Hepatocyte (in vitro differentiated cells): ENCODE results near the gene DNAH3. TPM values are rescaled to one million over a fixed set of nuclear protein-coding genes. Genes with fewer than 3 reads are reported as not detected.

Experiments
- DNase-seq: peaks from one replicate; pipeline ENCODE4 v3.0.0-alpha.2; 2016; ENCODE audit warnings: low spot score
- H2AFZ ChIP-seq: fragments of 200-600 bp; sonication (generic); 2 replicates; pipeline ENCODE4 v1.6.0; 2016; ENCODE audit warnings: antibody characterized with exemption, mild to moderate bottlenecking
- H3K27ac ChIP-seq: fragments of 200-600 bp; sonication (generic); 2 replicates; pipeline ENCODE4 v1.5.1; 2016; ENCODE audit warnings: mild to moderate bottlenecking
- H3K27me3 ChIP-seq: fragments of 200-600 bp; sonication (generic); 2 replicates; pipeline ENCODE4 v1.6.1; 2016
- H3K36me3 ChIP-seq: fragments of 200-600 bp; sonication (generic); replicated peaks from 2 replicates; pipeline ENCODE4 v1.5.1; 2016; ENCODE audit warnings: low read depth; ENCODE audit not compliant: insufficient read depth
- H3K4me1 ChIP-seq: fragments of 200-600 bp; sonication (generic); 2 replicates; pipeline ENCODE4 v1.5.1; 2016; ENCODE audit warnings: mild to moderate bottlenecking, moderate library complexity; ENCODE audit not compliant: insufficient read depth
- H3K4me2 ChIP-seq: fragments of 200-600 bp; sonication (generic); 2 replicates; pipeline ENCODE4 v1.6.0; 2016
- H3K4me3 ChIP-seq: fragments of 200-600 bp; sonication (generic); 2 replicates; pipeline ENCODE4 v1.5.1; 2016; ENCODE audit warnings: mild to moderate bottlenecking
- H3K79me2 ChIP-seq: fragments of 200-600 bp; sonication (generic); 2 replicates; pipeline ENCODE4 v1.6.0; 2017; ENCODE audit warnings: mild to moderate bottlenecking
- H3K9me2 ChIP-seq: fragments of 200-600 bp; sonication (generic); replicated peaks from 2 replicates; pipeline ENCODE4 v1.6.0; 2017; ENCODE audit warnings: mild to moderate bottlenecking; ENCODE audit not compliant: insufficient read depth
- H3K9me3 ChIP-seq: fragments of 200-600 bp; sonication (generic); 2 replicates; pipeline ENCODE4 v1.5.1; 2016; ENCODE audit warnings: low read depth, mild to moderate bottlenecking
- H4K20me1 ChIP-seq: fragments of 200-600 bp; sonication (generic); 2 replicates; pipeline ENCODE4 v1.6.0; 2016; ENCODE audit warnings: mild to moderate bottlenecking; ENCODE audit not compliant: insufficient read depth, poor library complexity, severe bottlenecking
- CTCF ChIP-seq: fragments of 200-600 bp; sonication (generic); IDR thresholded peaks from 2 replicates; pipeline ENCODE4 v1.5.1; 2016; ENCODE audit warnings: antibody characterized with exemption, mild to moderate bottlenecking; ENCODE audit not compliant: poor library complexity
- EZH2 ChIP-seq: fragments of 200-600 bp; sonication (generic); IDR thresholded peaks from 2 replicates; pipeline ENCODE4 v1.6.1; 2016; ENCODE audit warnings: antibody characterized with exemption, mild to moderate bottlenecking, borderline replicate concordance
- EZH2phosphoT487 ChIP-seq: fragments of 200-600 bp; sonication (generic); IDR thresholded peaks from one replicate; pipeline ENCODE4 v1.6.1; 2018; ENCODE audit warnings: antibody characterized with exemption, mild to moderate bottlenecking, low read depth, moderate library complexity; ENCODE audit not compliant: unreplicated experiment, severe bottlenecking
- WGBS: methylation state at CpG from one replicate; pipeline ENCODE4 v1.1.6; 2016; ENCODE audit warnings: low lambda C conversion rate; ENCODE audit errors: missing lambda C conversion rate; 5-methylcytosine and 5-hydroxymethylcytosine counted together
- polyA plus RNA-seq: library from polyadenylated mRNA; unstranded; fragments of >200 nt; fragmentation: Nextera tagmentation; extraction: Ambion mirVana; gene quantifications from 2 replicates; pipeline ENCODE4 v1.2.1, GENCODE V29; 2016
- total RNA-seq: library from RNA; depleted of rRNA; stranded (reverse); fragments of >200 nt; gene quantifications from 2 replicates; pipeline ENCODE4 v1.2.3, GENCODE V29; 2014

Gene DNAH3
- total and polyA plus RNA-seq, 2 experiments from 2014 or later: 0.33 to 0.37 TPM

- Histone ChIP-seq H3K9me2 (no peaks in the 10 kb centered on the region), H3K27ac (peak overlapping the region; percentile 67), H3K4me1 (peaks cover 17% of the 10 kb centered on the region), H3K79me2 (peaks cover 30% of the 10 kb centered on the region), H3K9me3 (no peaks in the 10 kb centered on the region), H3K4me3 (no peak overlapping the region), H4K20me1 (no peaks in the 10 kb centered on the region), H3K27me3 (no peaks in the 10 kb centered on the region), H3K4me2 (no peak overlapping the region), H3K36me3 (no peaks in the 10 kb centered on the region), H2AFZ (no peak overlapping the region)
- peak; percentile 34 for DNase-seq
- WGBS: 61% methylated on average over 2 of the region's 2 CpGs
- TF ChIP-seq EZH2 (no peak), CTCF (no peak), EZH2phosphoT487 (no peak)
These were observed 239.8 kb downstream of the DNAH3 start for GRCh38 chr16:20910781-20911321.

DNA sequence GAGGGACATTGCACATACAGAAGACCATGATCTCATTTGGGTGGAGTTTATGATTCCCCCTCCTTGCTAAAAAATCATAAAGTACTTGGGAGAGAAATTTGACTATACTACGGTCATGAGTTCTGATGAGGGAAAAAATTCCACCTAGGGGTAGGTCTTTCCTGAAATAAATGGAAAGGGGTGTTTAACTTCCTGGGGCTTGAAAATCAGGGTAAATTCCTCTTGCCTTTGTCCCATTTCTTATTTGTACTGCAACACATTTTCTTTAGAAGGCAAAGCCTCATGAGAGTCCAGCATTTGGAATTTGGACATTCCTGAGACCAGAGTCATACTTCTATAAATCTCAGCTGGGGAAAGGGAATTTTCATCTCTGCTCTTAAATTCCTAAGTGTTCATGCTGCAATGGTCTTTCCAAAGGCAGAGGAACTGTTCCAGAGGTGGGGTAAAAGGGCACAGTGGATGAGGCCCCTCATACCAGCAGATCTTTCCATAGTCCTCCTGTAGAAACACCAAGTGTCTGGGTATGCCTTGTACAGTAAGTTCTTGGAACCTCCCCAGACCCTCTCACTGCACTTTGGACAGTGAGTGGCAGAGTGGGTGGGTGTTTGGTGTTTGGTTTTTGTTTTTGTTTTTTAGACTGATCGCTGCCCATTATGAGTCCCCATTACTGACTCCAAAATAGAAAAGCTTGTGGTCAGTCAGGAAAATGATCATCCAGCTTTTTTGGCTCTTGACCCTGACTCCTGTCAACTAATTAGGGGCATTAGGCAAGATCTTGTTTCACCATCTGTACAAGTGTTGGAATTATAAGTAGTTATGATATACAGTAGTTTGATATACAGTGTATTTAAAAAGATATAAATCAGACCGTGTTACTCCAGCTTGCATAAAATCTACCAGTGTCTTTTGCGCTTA lies 244.0 kb downstream of the DNAH3 start:
- 89% methylated on average over 4 of the region's 4 CpGs for WGBS
- Histone ChIP-seq H3K36me3 (no peaks in the 10 kb centered on the region), H2AFZ (no peak overlapping the region), H3K27ac (peak overlapping the region; percentile 73), H3K27me3 (no peaks in the 10 kb centered on the region), H3K9me3 (no peaks in the 10 kb centered on the region), H3K4me3 (no peak overlapping the region), H3K79me2 (peaks cover 52% of the 10 kb centered on the region), H3K9me2 (no peaks in the 10 kb centered on the region), H3K4me2 (peak overlapping the region; percentile 44), H4K20me1 (peaks cover 4% of the 10 kb centered on the region), H3K4me1 (peaks cover 50% of the 10 kb centered on the region)
- DNase-seq: no peak
- no peak for TF ChIP-seq EZH2
- TF ChIP-seq CTCF: no peak
- TF ChIP-seq EZH2phosphoT487: no peak

DNA sequence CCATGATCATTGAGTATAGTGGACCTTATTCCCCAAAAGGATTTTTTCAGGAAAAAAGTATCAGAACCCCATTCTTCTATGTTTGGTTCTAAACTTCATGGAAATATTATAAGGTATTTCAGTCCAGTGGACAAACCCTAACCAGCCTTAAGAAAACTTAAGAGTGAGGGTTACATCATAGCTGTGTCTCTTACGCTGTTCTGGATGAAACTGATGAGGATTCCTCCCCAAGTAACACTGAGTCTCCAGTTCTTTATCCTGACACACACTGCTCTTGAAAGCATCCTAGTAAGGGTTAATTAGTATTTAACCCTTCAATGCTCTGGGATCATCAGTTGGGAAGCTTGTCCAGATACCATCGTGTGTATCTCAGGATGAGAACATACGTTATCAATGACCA lies 245.1 kb downstream of the DNAH3 start:
- H3K9me2 ChIP-seq: no peaks in the 10 kb centered on the region
- H2AFZ ChIP-seq: no peak overlapping the region
- peaks cover 57% of the 10 kb centered on the region for H3K79me2 ChIP-seq
- peaks cover 50% of the 10 kb centered on the region for H3K4me1 ChIP-seq
- H3K27me3 ChIP-seq: no peaks in the 10 kb centered on the region
- H3K4me2 ChIP-seq: peak overlapping the region; percentile 44
- peaks cover 4% of the 10 kb centered on the region for H4K20me1 ChIP-seq
- TF ChIP-seq EZH2phosphoT487 (no peak), CTCF (no peak), EZH2 (no peak)
- 65% methylated on average over 3 of the region's 3 CpGs for WGBS
- DNase-seq: no peak
- H3K27ac ChIP-seq: peak overlapping the region; percentile 73
- H3K9me3 ChIP-seq: no peaks in the 10 kb centered on the region
- H3K36me3 ChIP-seq: no peaks in the 10 kb centered on the region
- H3K4me3 ChIP-seq: no peak overlapping the region
